GM18861 (cell line): ENCODE measurements around the gene ZNF516.

Experiments used
- ATAC-seq: cut with Tn5 transposase; IDR thresholded peaks from one replicate; pipeline ENCODE4 v1.9.1; 2021; ENCODE audit not compliant: unreplicated experiment

The ZNF516 gene

GRCh38 chr18:76443519-76444445, 51.3 kb downstream of the ZNF516 start:
- no peak for ATAC-seq

GRCh38 chr18:76442413-76443171, 52.5 kb downstream of the ZNF516 start:
- no peak for ATAC-seq

GRCh38 chr18:76441668-76442412, 53.2 kb downstream of the ZNF516 start:
- no peak for ATAC-seq

- no peak for ATAC-seq
These were observed 53.9 kb downstream of the ZNF516 start for GRCh38 chr18:76441002-76441667.

- ATAC-seq = no peak
These were observed 57.1 kb downstream of the ZNF516 start for GRCh38 chr18:76437910-76438309.

- ATAC-seq = no peak
These were observed 58.0 kb downstream of the ZNF516 start for GRCh38 chr18:76437011-76437410.

GRCh38 chr18:76436342-76436741, 58.7 kb downstream of the ZNF516 start:
- ATAC-seq = no peak

GRCh38 chr18:76435316-76435989, 59.6 kb downstream of the ZNF516 start:
- ATAC-seq = no peak

- no peak for ATAC-seq
These were observed 60.6 kb downstream of the ZNF516 start for GRCh38 chr18:76434452-76434851.

- no peak for ATAC-seq
These were observed 61.3 kb downstream of the ZNF516 start for GRCh38 chr18:76433788-76434187.

GRCh38 chr18:76432970-76433767, 61.9 kb downstream of the ZNF516 start:
- ATAC-seq = no peak

GRCh38 chr18:76432274-76432755, 62.7 kb downstream of the ZNF516 start:
- ATAC-seq = no peak

- ATAC-seq = no peak
These were observed 63.4 kb downstream of the ZNF516 start for GRCh38 chr18:76431437-76432273.

GRCh38 chr18:76430636-76431035, 64.4 kb downstream of the ZNF516 start:
- no peak for ATAC-seq

- ATAC-seq = no peak
These were observed 65.5 kb downstream of the ZNF516 start for GRCh38 chr18:76429262-76430126.

GRCh38 chr18:76428396-76429261, 66.4 kb downstream of the ZNF516 start:
- ATAC-seq = no peak
